Raji (cell line): ENCODE results near the gene RALB.

Experiments
- POLR2A ChIP-seq: IDR thresholded peaks from 2 replicates; pipeline ENCODE4 v1.6.1; 2011; ENCODE audit warnings: low read depth, low read length, control low read depth; ENCODE audit not compliant: insufficient read depth

Gene RALB

GRCh38 chr2:120251078-120251477, 1.6 kb upstream of the RALB start:
- TF ChIP-seq POLR2A, result no peak

DNA sequence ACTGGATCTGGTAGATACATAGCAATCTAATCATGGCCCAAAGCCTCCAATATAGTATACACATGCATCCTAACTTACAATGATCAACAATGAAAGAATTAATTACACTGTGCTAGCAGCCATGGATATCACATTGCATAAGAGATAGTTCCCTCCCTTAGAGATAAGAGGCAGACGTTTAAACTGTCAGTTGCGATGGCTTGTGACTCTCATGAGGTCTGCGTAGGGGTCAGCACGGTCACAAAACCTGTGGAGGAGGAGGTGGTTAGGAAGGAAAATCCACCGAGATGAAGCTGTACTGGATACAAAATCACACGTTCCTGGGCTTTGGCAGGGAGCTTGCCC, 800 bp upstream of the RALB start:
- no peak for TF ChIP-seq POLR2A

DNA sequence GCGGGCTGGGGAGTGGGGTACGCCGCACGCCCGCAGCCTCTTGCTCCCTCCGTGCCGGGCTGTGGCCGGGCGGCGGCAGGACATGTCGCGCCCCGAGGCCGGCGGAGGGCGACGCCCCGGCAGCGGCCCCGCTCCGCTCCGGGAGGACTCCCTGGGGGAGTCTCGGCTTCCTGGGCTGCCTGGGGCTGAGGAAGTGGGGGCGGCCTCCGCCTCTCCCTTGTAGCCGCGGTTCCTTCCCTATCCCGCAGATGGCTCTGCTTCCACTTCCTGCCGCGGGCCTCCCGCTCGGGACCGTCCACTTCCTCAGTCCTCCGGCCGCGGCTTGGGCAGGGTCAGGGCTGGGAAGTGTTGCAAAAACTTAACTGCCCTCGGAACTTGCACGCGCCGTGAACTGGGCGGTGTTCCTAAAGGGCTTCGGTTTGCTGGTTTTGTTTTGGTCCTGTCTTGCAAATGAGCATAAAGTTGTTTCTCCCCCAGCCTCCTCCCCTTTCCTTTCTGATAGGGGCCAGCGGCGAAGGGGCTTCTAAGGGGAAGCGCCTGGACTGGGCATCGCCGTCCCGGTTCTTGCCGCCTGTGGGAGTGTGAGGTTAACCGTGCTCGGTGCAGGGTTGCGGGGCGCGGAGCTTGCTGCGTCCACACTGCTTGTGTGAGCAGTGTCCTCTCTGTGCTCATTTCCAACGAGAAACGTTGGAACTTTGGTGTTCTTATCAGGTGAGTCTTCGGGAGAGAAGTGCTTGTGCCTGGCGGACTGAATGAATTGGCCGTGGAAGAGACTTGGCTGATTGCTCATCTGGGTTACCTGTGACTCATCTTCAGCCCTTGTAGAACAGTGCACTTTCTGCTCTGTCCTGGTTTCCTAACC, 600 bp downstream of the RALB start:
- no peak; the same call in 1 of the 2 replicates for TF ChIP-seq POLR2A

DNA sequence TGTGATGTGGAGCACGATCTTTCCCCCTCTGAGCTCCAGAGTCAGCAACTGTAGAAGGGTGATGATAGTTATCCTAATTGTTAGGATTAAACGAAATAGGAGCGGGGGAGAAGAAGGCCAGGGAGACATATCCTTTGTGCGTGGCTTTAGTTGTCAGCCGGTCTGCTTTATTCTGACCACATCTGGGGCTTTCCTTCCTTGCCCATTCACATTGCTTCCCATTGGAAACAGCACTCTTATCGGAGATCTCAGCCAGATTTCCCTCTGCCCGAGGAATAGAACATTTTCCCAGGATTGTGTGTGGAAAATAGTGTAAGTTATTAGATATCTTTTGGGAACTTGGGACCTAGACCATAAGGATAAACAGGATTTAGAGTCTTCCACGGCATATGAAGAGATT, 1.5 kb downstream of the RALB start:
- TF ChIP-seq POLR2A, result no peak

- no peak for TF ChIP-seq POLR2A
Measured at GRCh38 chr2:120255071-120255470, 2.4 kb downstream of the RALB start.

GRCh38 chr2:120255986-120256650, 3.5 kb downstream of the RALB start:
- no peak for TF ChIP-seq POLR2A

DNA sequence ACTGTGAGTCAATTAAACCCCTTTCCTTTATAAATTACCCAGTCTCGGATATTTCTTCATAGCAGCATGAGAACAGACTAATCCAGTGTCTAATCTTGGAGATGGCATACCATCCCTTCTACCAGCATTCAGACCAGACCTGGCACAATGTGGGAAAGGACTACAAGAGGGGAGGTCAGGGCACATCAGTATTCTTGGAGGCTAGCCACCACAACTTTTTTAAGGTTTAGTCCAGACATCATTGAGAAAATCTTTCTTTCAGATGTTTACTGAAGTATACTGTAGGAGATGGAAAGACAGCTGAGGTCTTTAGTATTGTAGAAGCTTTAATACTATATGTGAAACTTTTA, 4.0 kb downstream of the RALB start:
- TF ChIP-seq POLR2A, result no peak

GRCh38 chr2:120257522-120257921, 4.9 kb downstream of the RALB start:
- no peak for TF ChIP-seq POLR2A

DNA sequence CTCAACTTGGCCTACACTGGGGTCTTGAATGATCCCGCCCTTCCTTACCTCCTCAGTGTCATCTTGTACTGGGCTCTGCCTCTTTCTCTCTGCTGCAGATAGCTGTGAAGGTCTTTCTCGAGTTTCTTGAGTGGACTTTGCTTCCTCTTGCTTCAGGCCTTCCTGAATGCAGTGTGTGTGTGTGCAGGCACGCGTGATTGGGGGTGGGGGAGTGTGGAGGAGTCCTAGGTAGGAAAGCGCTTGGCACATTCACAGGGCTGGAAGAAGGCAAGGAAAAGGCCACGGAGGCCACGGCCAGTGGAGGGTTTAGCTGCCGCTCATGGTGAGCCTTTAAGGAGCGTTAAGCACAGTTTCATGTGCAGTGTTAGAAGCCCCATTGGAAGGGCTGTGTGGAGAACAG, 5.5 kb downstream of the RALB start:
- TF ChIP-seq POLR2A, result no peak

GRCh38 chr2:120260736-120261135, 8.1 kb downstream of the RALB start:
- no peak for TF ChIP-seq POLR2A

GRCh38 chr2:120261387-120262006, 8.8 kb downstream of the RALB start:
- no peak for TF ChIP-seq POLR2A

DNA sequence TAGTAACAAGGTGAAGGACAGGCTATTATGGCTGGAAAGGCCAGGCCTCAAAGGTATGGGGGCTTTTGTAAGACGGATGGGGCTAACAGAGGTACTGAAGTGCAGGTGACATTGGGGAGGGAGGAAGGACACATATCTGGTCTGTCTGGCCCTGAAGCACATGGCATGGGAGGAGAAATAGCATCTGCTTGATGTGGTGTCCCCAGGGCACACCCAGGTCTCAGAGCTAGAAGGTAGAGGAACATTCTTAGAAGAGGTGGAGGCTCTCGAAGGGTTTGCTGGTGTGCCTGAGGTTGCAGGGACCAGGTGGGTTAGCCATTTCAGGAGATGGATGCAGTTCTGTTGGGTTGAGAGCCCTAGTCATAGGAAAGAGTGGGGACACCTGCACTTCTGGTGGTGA, 9.5 kb downstream of the RALB start:
- TF ChIP-seq POLR2A, result no peak

GRCh38 chr2:120262761-120263428, 10.2 kb downstream of the RALB start:
- TF ChIP-seq POLR2A, result no peak

GRCh38 chr2:120265006-120265405, 12.4 kb downstream of the RALB start:
- no peak for TF ChIP-seq POLR2A

GRCh38 chr2:120267348-120267747, 14.7 kb downstream of the RALB start:
- TF ChIP-seq POLR2A, result no peak

- no peak for TF ChIP-seq POLR2A
Measured at GRCh38 chr2:120269076-120269744, 16.6 kb downstream of the RALB start.

GRCh38 chr2:120269816-120270215, 17.2 kb downstream of the RALB start:
- TF ChIP-seq POLR2A, result no peak
